ENCODE data around the gene GRK6.

- TF ChIP-seq REST (IDR thresholded peaks at IDR 0.05; ENCODE audit: insufficient read depth in 1 of 2, low read depth in 2 of 2, low read length in 2 of 2) = no peak
- TF ChIP-seq POLR2AphosphoS5 (IDR thresholded peaks at IDR 0.05; ENCODE audit: low read depth, low read length) = no peak
Measured at GRCh38 chr5:177396078-177396477, 30.4 kb upstream of the GRK6 start.
